Mesenchymal stem cell (in vitro differentiated cells and primary cell): Measurements from ENCODE around the gene TNFAIP3.
"Not testable (repeated sequence)": the region's sequence is repeated elsewhere in the genome, so short reads cannot be mapped to it uniquely, and the experiment has no call there.

ENCODE experiments used
- DNase-seq: peaks from one replicate; pipeline ENCODE4 v3.0.0-alpha.2; 2013
- H2AFZ ChIP-seq: one replicate; pipeline ENCODE4 v1.6.1; 2013; ENCODE audit warnings: low read depth, mild to moderate bottlenecking, control low read depth, inconsistent platforms, low read length, moderate library complexity
- H2AK5ac ChIP-seq: 2 replicates; pipeline ENCODE4 v1.6.1; 2013; ENCODE audit warnings: low read length, moderate library complexity, mild to moderate bottlenecking, inconsistent platforms; ENCODE audit not compliant: severe bottlenecking
- H2BK120ac ChIP-seq: one replicate; pipeline ENCODE4 v1.6.1; 2013; ENCODE audit warnings: low read depth, mild to moderate bottlenecking, inconsistent platforms, low read length, moderate library complexity
- H2BK12ac ChIP-seq, 2 experiments: one replicate each; pipeline ENCODE4 v1.6.1; 2013; ENCODE audit warnings: inconsistent platforms in 2 of 2, low read length in 2 of 2, mild to moderate bottlenecking in 2 of 2, moderate library complexity in 2 of 2, control low read depth in 1 of 2
- H2BK15ac ChIP-seq: one replicate; pipeline ENCODE4 v1.6.1; 2013; ENCODE audit warnings: mild to moderate bottlenecking, low read depth, inconsistent platforms; ENCODE audit not compliant: poor library complexity, severe bottlenecking
- H2BK5ac ChIP-seq: 2 replicates; pipeline ENCODE4 v1.6.1; 2013; ENCODE audit warnings: low read depth, mild to moderate bottlenecking, low read length, control low read depth, inconsistent platforms; ENCODE audit not compliant: poor library complexity, severe bottlenecking
- H3K14ac ChIP-seq, 2 experiments: one replicate each; pipeline ENCODE4 v1.6.1; 2013; ENCODE audit warnings: inconsistent platforms in 2 of 2, low read length in 2 of 2, control low read depth in 1 of 2, mild to moderate bottlenecking in 1 of 2, moderate library complexity in 1 of 2
- H3K18ac ChIP-seq, 2 experiments: one replicate each; pipeline ENCODE4 v1.6.1; 2013; ENCODE audit warnings: inconsistent platforms in 2 of 2, low read length in 2 of 2, control low read depth in 1 of 2, low read depth in 1 of 2, mild to moderate bottlenecking in 1 of 2
- H3K23ac ChIP-seq, 2 experiments: one replicate each; pipeline ENCODE4 v1.6.1; 2013; ENCODE audit warnings: inconsistent platforms in 2 of 2, low read length in 2 of 2, mild to moderate bottlenecking in 2 of 2, moderate library complexity in 2 of 2, control low read depth in 1 of 2
- H3K27ac ChIP-seq: 2 replicates; pipeline ENCODE4 v1.5.1; 2013; ENCODE audit warnings: mild to moderate bottlenecking, moderate library complexity, low read length, control low read depth, inconsistent platforms; ENCODE audit not compliant: poor library complexity, severe bottlenecking
- H3K27me3 ChIP-seq, 2 experiments: 2 replicates each; pipeline versions ENCODE4 v1.6.1 to v1.7.0; 2013; ENCODE audit warnings: low read length in 2 of 2, mild to moderate bottlenecking in 2 of 2, moderate library complexity in 2 of 2, control low read depth in 1 of 2, inconsistent platforms in 1 of 2; ENCODE audit not compliant: control insufficient read depth in 1 of 2, insufficient read depth in 1 of 2
- H3K36me3 ChIP-seq, 2 experiments: 2 replicates each; pipeline versions ENCODE4 v1.6.1 to v1.7.0; 2013; ENCODE audit warnings: low read length in 2 of 2, control low read depth in 1 of 2, inconsistent platforms in 1 of 2, low read depth in 1 of 2, mild to moderate bottlenecking in 1 of 2; ENCODE audit not compliant: insufficient read depth in 2 of 2, control insufficient read depth in 1 of 2
- H3K4ac ChIP-seq, 2 experiments: one replicate each; pipeline ENCODE4 v1.6.1; 2013; ENCODE audit warnings: inconsistent platforms in 2 of 2, low read length in 2 of 2, mild to moderate bottlenecking in 2 of 2, moderate library complexity in 2 of 2, control low read depth in 1 of 2, low read depth in 1 of 2
- H3K4me1 ChIP-seq: 2 replicates; pipeline ENCODE4 v1.6.1; 2013; ENCODE audit warnings: low read depth, low read length, control low read depth; ENCODE audit not compliant: control insufficient read depth, insufficient read depth
- H3K4me2 ChIP-seq: 2 replicates; pipeline ENCODE4 v1.6.1; 2013; ENCODE audit warnings: low read length, mild to moderate bottlenecking, inconsistent platforms; ENCODE audit not compliant: poor library complexity, severe bottlenecking
- H3K4me3 ChIP-seq, 2 experiments: 2 replicates each; pipeline versions ENCODE4 v1.5.1 to v1.7.0; 2013; ENCODE audit warnings: low read length in 2 of 2, mild to moderate bottlenecking in 2 of 2, control low read depth in 1 of 2, low read depth in 1 of 2; ENCODE audit not compliant: insufficient read depth in 1 of 2
- H3K79me1 ChIP-seq: replicated peaks from 2 replicates; pipeline ENCODE4 v1.6.1; 2013; ENCODE audit warnings: mild to moderate bottlenecking, control low read depth, low read length, inconsistent platforms; ENCODE audit not compliant: poor library complexity, severe bottlenecking
- H3K9ac ChIP-seq: 2 replicates; pipeline ENCODE4 v1.7.0; 2013; ENCODE audit warnings: mild to moderate bottlenecking, low read length, moderate library complexity
- H3K9me3 ChIP-seq: 2 replicates; pipeline ENCODE4 v1.7.0; 2013; ENCODE audit warnings: mild to moderate bottlenecking, low read length; ENCODE audit not compliant: control insufficient read depth
- H4K8ac ChIP-seq: one replicate; pipeline ENCODE4 v1.6.1; 2013; ENCODE audit warnings: inconsistent platforms, mild to moderate bottlenecking, low read length, moderate library complexity
- H4K91ac ChIP-seq: one replicate; pipeline ENCODE4 v1.6.1; 2013; ENCODE audit warnings: mild to moderate bottlenecking, low read length, inconsistent platforms
- WGBS: methylation state at CpG from one replicate; pipeline ENCODE4 v1.1.7; 2013; ENCODE audit warnings: mixed read lengths; 5-methylcytosine and 5-hydroxymethylcytosine counted together

Gene TNFAIP3

GRCh38 chr6:137838090-137838489, 29.0 kb upstream of the TNFAIP3 start:
- H3K23ac ChIP-seq, H2AFZ ChIP-seq, H3K27ac ChIP-seq, H3K27me3 ChIP-seq, H4K8ac ChIP-seq, H2BK12ac ChIP-seq, H3K4me3 ChIP-seq, H2AK5ac ChIP-seq, H3K4ac ChIP-seq, H3K18ac ChIP-seq, H4K91ac ChIP-seq, H3K9ac ChIP-seq, H2BK15ac ChIP-seq, H3K79me1 ChIP-seq, DNase-seq, H2BK5ac ChIP-seq, H3K14ac ChIP-seq, H3K4me2 ChIP-seq, H3K4me1 ChIP-seq, H3K36me3 ChIP-seq, H2BK120ac ChIP-seq: not testable (repeated sequence)
- peaks cover 25% of the 10 kb centered on the region for H3K9me3 ChIP-seq
- 88% methylated on average over 1 of the region's 2 CpGs for WGBS

- not testable (repeated sequence) for H3K36me3 ChIP-seq, H2AFZ ChIP-seq, H2BK120ac ChIP-seq, H3K27ac ChIP-seq, H4K8ac ChIP-seq, H3K23ac ChIP-seq, H3K4ac ChIP-seq, H3K4me1 ChIP-seq, H4K91ac ChIP-seq, H3K18ac ChIP-seq, H2BK12ac ChIP-seq, DNase-seq, H2AK5ac ChIP-seq, H3K79me1 ChIP-seq, H3K14ac ChIP-seq, H2BK15ac ChIP-seq, H3K9ac ChIP-seq, H3K27me3 ChIP-seq, H2BK5ac ChIP-seq, H3K4me2 ChIP-seq, H3K4me3 ChIP-seq
- WGBS, result 86% methylated on average over 5 of the region's 5 CpGs
- peaks cover 25% of the 10 kb centered on the region for H3K9me3 ChIP-seq
Measured at GRCh38 chr6:137838597-137838996, 28.5 kb upstream of the TNFAIP3 start.

GRCh38 chr6:137839076-137839475, 28.0 kb upstream of the TNFAIP3 start:
- Histone ChIP-seq H2AFZ (no peak overlapping the region), H4K8ac (no peak overlapping the region), H2BK15ac (no peak overlapping the region), H3K23ac (no peak overlapping the region), H3K27me3 (no peaks in the 10 kb centered on the region), H2BK5ac (no peak overlapping the region), H3K18ac (no peak overlapping the region), H3K9ac (no peak overlapping the region), H3K4me1 (no peaks in the 10 kb centered on the region), H3K14ac (no peak overlapping the region), H2AK5ac (no peak overlapping the region), H3K4ac (no peak overlapping the region), H3K36me3 (no peaks in the 10 kb centered on the region), H2BK12ac (no peak overlapping the region), H3K4me2 (no peak overlapping the region), H3K27ac (no peak overlapping the region), H3K9me3 (peaks cover 25% of the 10 kb centered on the region), H3K79me1 (no peaks in the 10 kb centered on the region), H2BK120ac (no peak overlapping the region), H3K4me3 (no peak overlapping the region), H4K91ac (no peak overlapping the region)
- 100% methylated on average over 1 of the region's 2 CpGs for WGBS
- DNase-seq, result no peak

GRCh38 chr6:137840252-137840651, 26.8 kb upstream of the TNFAIP3 start:
- no peak overlapping the region for H3K14ac ChIP-seq
- H2BK15ac ChIP-seq, result no peak overlapping the region
- H2AFZ ChIP-seq, result no peak overlapping the region
- no peak overlapping the region for H2BK120ac ChIP-seq
- H3K36me3 ChIP-seq, result no peaks in the 10 kb centered on the region
- H2AK5ac ChIP-seq, result no peak overlapping the region
- H3K18ac ChIP-seq, result no peak overlapping the region
- H3K4me2 ChIP-seq, result no peak overlapping the region
- no peak overlapping the region for H2BK12ac ChIP-seq
- H4K8ac ChIP-seq, result no peak overlapping the region
- H4K91ac ChIP-seq, result no peak overlapping the region
- H3K4me1 ChIP-seq, result no peaks in the 10 kb centered on the region
- H3K79me1 ChIP-seq, result no peaks in the 10 kb centered on the region
- no peaks in the 10 kb centered on the region for H3K27me3 ChIP-seq
- H3K4ac ChIP-seq, result no peak overlapping the region
- DNase-seq, result no peak
- H2BK5ac ChIP-seq, result no peak overlapping the region
- H3K27ac ChIP-seq, result no peak overlapping the region
- H3K23ac ChIP-seq, result no peak overlapping the region
- peaks cover 25% of the 10 kb centered on the region for H3K9me3 ChIP-seq
- WGBS, result no CpG with 5 or more reads among the region's 1 CpG
- H3K4me3 ChIP-seq, result no peak overlapping the region
- H3K9ac ChIP-seq, result no peak overlapping the region
